OCI-LY3 (cell line): ENCODE measurements around the gene OR2L2.

Source experiments
- H2AFZ ChIP-seq: fragments of 200-600, 300-600 bp; shearing (Covaris generic); 2 replicates; pipeline ENCODE4 v1.6.0; 2014; ENCODE audit warnings: antibody characterized with exemption, low read depth, low read length
- H3K27ac ChIP-seq: fragments of 200-600, 300-600 bp; sonication (generic); 2 replicates; pipeline ENCODE4 v1.5.1; 2014; ENCODE audit warnings: mild to moderate bottlenecking, low read length, moderate library complexity, mixed read lengths
- H3K27me3 ChIP-seq: fragments of 200-600, 300-600 bp; sonication (generic); 2 replicates; pipeline ENCODE4 v1.6.1; 2014; ENCODE audit warnings: low read depth, low read length, mixed read lengths
- H3K36me3 ChIP-seq: fragments of 200-600, 300-600 bp; sonication (generic); replicated peaks from 2 replicates; pipeline ENCODE3; 2014; ENCODE audit warnings: low read depth, low read length, mixed read lengths
- H3K4me1 ChIP-seq: fragments of 300-600, 200-600 bp; sonication (generic); 2 replicates; pipeline ENCODE4 v1.6.1; 2014; ENCODE audit warnings: low read length, mixed read lengths
- H3K4me2 ChIP-seq: fragments of 200-600, 300-600 bp; sonication (generic); 2 replicates; pipeline ENCODE4 v1.6.1; 2014; ENCODE audit warnings: low read length, mixed read lengths
- H3K4me3 ChIP-seq: fragments of 300-600, 200-600 bp; sonication (generic); 2 replicates; pipeline ENCODE4 v1.5.1; 2014; ENCODE audit warnings: antibody characterized with exemption, mild to moderate bottlenecking, low read length, moderate library complexity
- H3K79me2 ChIP-seq: fragments of 300-600, 200-600 bp; shearing (Covaris generic); 2 replicates; pipeline ENCODE4 v1.6.1; 2014; ENCODE audit warnings: mild to moderate bottlenecking, low read length, mixed read lengths
- H3K9ac ChIP-seq: fragments of 300-600, 200-600 bp; shearing (Covaris generic); 2 replicates; pipeline ENCODE4 v1.6.0; 2014; ENCODE audit warnings: mild to moderate bottlenecking, low read length, moderate library complexity
- H3K9me3 ChIP-seq: fragments of 200-600, 300-600 bp; shearing (Covaris generic); 2 replicates; pipeline ENCODE4 v1.6.1; 2014; ENCODE audit warnings: low read length, mixed read lengths; ENCODE audit not compliant: insufficient read depth
- H4K20me1 ChIP-seq: fragments of 200-600, 300-600 bp; sonication (generic); 2 replicates; pipeline ENCODE4 v1.6.1; 2016; ENCODE audit warnings: low read length, mixed read lengths; ENCODE audit not compliant: insufficient read depth
- EZH2phosphoT487 ChIP-seq: fragments of 200-600 bp; shearing (Covaris generic); IDR thresholded peaks from 2 replicates; pipeline ENCODE4 v1.6.1; 2018; ENCODE audit warnings: antibody characterized with exemption, mixed run types, low read depth
- TF ChIP-seq, protein P1 (sequence below): fragments of 200-600, 300-600 bp; sonication (generic); IDR thresholded peaks from 2 replicates; pipeline ENCODE4 v1.5.1; 2014; ENCODE audit warnings: antibody characterized with exemption, low read length, low read depth

The OR2L2 gene, protein sequence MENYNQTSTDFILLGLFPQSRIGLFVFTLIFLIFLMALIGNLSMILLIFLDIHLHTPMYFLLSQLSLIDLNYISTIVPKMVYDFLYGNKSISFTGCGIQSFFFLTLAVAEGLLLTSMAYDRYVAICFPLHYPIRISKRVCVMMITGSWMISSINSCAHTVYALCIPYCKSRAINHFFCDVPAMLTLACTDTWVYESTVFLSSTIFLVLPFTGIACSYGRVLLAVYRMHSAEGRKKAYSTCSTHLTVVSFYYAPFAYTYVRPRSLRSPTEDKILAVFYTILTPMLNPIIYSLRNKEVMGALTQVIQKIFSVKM

DNA sequence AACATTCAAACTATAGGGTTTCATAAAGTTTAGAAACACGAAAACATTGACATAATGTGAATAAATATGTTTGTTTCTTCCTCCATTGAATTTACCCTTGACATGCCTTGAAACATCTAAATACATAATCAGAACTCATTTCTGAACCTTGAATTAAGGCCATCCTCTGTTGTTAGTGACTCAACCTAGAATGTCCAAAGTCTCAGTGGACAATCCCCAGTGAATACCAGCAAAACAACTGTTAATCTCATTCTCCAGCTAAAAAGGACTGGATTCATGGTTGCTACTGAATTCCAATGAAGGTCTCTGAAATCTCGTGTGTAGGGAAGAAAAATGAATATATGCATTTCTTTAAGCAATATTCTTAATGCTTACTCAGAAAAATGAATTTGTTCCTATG is at the start of gene OR2L2:
TSS of gene OR2L2 (plus strand) at position 301 of the 400 bp plus-strand sequence. CDS start 8,198 bp downstream, outside the sequence.
- Histone ChIP-seq H3K9ac (no peak within 1 kb of the TSS), H3K79me2 (no peaks in the 10 kb centered on the region), H4K20me1 (no peaks in the 10 kb centered on the region), H3K4me2 (no peak within 1 kb of the TSS), H3K4me3 (no peak within 1 kb of the TSS), H2AFZ (no peak within 1 kb of the TSS), H3K4me1 (no peaks in the 10 kb centered on the region), H3K27ac (no peak within 1 kb of the TSS), H3K9me3 (0 out of 2 replicates have a peak, but pooled peaks cover 2% of the 10 kb centered on the region), H3K27me3 (no peaks in the 10 kb centered on the region), H3K36me3 (no peaks in the 10 kb centered on the region)
- TF ChIP-seq, protein P1, sequence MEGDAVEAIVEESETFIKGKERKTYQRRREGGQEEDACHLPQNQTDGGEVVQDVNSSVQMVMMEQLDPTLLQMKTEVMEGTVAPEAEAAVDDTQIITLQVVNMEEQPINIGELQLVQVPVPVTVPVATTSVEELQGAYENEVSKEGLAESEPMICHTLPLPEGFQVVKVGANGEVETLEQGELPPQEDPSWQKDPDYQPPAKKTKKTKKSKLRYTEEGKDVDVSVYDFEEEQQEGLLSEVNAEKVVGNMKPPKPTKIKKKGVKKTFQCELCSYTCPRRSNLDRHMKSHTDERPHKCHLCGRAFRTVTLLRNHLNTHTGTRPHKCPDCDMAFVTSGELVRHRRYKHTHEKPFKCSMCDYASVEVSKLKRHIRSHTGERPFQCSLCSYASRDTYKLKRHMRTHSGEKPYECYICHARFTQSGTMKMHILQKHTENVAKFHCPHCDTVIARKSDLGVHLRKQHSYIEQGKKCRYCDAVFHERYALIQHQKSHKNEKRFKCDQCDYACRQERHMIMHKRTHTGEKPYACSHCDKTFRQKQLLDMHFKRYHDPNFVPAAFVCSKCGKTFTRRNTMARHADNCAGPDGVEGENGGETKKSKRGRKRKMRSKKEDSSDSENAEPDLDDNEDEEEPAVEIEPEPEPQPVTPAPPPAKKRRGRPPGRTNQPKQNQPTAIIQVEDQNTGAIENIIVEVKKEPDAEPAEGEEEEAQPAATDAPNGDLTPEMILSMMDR = no peak
- no peak for TF ChIP-seq EZH2phosphoT487

DNA sequence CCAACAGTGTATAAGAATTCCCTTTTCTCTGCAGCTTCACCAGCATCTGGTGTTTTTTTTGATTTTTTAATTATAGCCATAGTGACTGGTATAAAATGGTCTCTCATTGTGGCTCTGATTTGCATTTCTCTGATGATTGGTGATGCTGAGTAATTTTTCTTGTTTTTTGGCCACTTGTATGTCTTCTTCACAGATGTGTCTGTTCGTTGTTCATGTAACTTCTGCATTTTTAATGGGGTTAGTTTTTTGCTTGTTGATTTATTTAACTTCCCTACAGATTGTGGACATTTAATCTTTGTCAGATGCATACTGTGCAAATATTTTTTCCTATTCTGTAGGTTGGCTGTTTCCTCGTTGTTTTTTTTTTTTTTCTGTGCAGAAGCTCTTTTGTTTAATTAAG is 36.9 kb upstream of the OR2L2 start:
- Histone ChIP-seq H3K4me1 (no peaks in the 10 kb centered on the region), H3K27me3 (no peaks in the 10 kb centered on the region), H3K9me3 (no peaks in the 10 kb centered on the region), H3K27ac (no peak overlapping the region), H3K4me2 (no peak overlapping the region), H3K79me2 (no peaks in the 10 kb centered on the region), H3K36me3 (no peaks in the 10 kb centered on the region), H4K20me1 (no peaks in the 10 kb centered on the region), H3K9ac (no peak overlapping the region), H3K4me3 (no peak overlapping the region), H2AFZ (no peak overlapping the region)
- TF ChIP-seq, protein P1 = no peak
- TF ChIP-seq EZH2phosphoT487 = no peak

DNA sequence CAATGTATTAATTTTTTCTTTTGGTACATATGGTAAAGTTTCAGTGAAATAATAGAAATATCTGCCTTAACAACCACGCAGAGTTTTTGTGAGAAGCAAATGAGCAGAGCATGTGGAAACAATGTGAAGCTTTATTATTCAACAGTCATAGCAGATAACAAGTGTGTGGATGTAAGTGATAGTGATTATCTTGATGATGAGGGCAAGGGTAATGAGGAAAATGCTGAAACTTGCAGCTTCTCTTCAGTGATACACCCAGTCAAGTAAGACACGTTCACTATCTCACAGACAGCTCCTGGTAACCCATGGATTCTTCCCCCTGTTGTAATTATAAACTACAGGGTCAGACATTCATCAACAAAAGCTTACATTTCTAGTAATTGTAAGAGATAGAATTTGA is 31.1 kb upstream of the OR2L2 start:
- no peaks in the 10 kb centered on the region for H3K9me3 ChIP-seq
- no peak overlapping the region for H3K27ac ChIP-seq
- no peaks in the 10 kb centered on the region for H3K27me3 ChIP-seq
- no peak overlapping the region for H3K9ac ChIP-seq
- no peak overlapping the region for H3K4me2 ChIP-seq
- H3K4me3 ChIP-seq = no peak overlapping the region
- no peak for TF ChIP-seq EZH2phosphoT487
- TF ChIP-seq, protein P1 = no peak
- no peaks in the 10 kb centered on the region for H4K20me1 ChIP-seq
- no peaks in the 10 kb centered on the region for H3K4me1 ChIP-seq
- H2AFZ ChIP-seq = no peak overlapping the region
- H3K79me2 ChIP-seq = no peaks in the 10 kb centered on the region
- H3K36me3 ChIP-seq = no peaks in the 10 kb centered on the region

DNA sequence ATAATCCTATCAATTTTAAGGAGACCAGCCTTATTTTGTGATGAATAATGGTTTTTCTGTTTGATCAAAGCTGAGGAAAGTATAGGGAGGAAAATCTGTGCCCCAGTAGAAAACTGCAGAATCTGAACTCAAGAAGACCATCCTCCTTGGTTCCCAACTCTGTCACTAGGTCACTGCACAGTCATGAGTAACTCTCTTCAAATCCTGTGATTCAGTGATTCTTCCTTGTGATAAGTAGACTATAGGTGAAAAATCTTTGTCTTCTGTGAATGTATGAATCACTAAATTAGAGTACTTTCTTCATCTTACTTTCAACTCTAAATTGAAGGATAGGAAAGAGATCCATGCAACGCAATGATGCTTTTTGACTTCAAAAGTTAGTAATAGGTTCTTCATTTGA is 29.7 kb upstream of the OR2L2 start:
- H3K9ac ChIP-seq = no peak overlapping the region
- no peak overlapping the region for H3K4me2 ChIP-seq
- H2AFZ ChIP-seq = no peak overlapping the region
- H3K4me3 ChIP-seq = no peak overlapping the region
- no peaks in the 10 kb centered on the region for H3K4me1 ChIP-seq
- H4K20me1 ChIP-seq = no peaks in the 10 kb centered on the region
- TF ChIP-seq, protein P1 = no peak
- no peak for TF ChIP-seq EZH2phosphoT487
- no peaks in the 10 kb centered on the region for H3K79me2 ChIP-seq
- no peak overlapping the region for H3K27ac ChIP-seq
- no peaks in the 10 kb centered on the region for H3K36me3 ChIP-seq
- H3K27me3 ChIP-seq = no peaks in the 10 kb centered on the region
- no peaks in the 10 kb centered on the region for H3K9me3 ChIP-seq
